ENCODE measurements around the gene CTNNA2.

Gene CTNNA2

GRCh38 chr2:79935771-79936657 is 423.2 kb downstream of the CTNNA2 start:
- no peak for DNase-seq (ENCODE audit: low read depth)

GRCh38 chr2:79936715-79937114 is 423.9 kb downstream of the CTNNA2 start:
- no peak for DNase-seq (ENCODE audit: low read depth)

- no peak for DNase-seq (ENCODE audit: low read depth)
Measured at GRCh38 chr2:79938648-79939047, 425.8 kb downstream of the CTNNA2 start.

GRCh38 chr2:79940364-79940763 is 427.5 kb downstream of the CTNNA2 start:
- DNase-seq (ENCODE audit: low read depth) = no peak

GRCh38 chr2:79941179-79941578 is 428.3 kb downstream of the CTNNA2 start:
- DNase-seq (ENCODE audit: low read depth) = no peak

- no peak for DNase-seq (ENCODE audit: low read depth)
Measured at GRCh38 chr2:79944205-79944604, 431.4 kb downstream of the CTNNA2 start.

- DNase-seq (ENCODE audit: low read depth) = no peak
Measured at GRCh38 chr2:79945653-79946445, 433.0 kb downstream of the CTNNA2 start.

GRCh38 chr2:79947751-79948150 is 434.9 kb downstream of the CTNNA2 start:
- no peak for DNase-seq (ENCODE audit: low read depth)

- DNase-seq (ENCODE audit: low read depth) = no peak
Measured at GRCh38 chr2:79950526-79950925, 437.7 kb downstream of the CTNNA2 start.

GRCh38 chr2:79952616-79953015 is 439.8 kb downstream of the CTNNA2 start:
- DNase-seq (ENCODE audit: low read depth) = no peak

GRCh38 chr2:79960035-79960434 is 447.2 kb downstream of the CTNNA2 start:
- DNase-seq (ENCODE audit: low read depth) = no peak

- no peak for DNase-seq (ENCODE audit: low read depth)
Measured at GRCh38 chr2:79960519-79960918, 447.7 kb downstream of the CTNNA2 start.

- DNase-seq (ENCODE audit: low read depth) = no peak
Measured at GRCh38 chr2:79964966-79965365, 452.1 kb downstream of the CTNNA2 start.

GRCh38 chr2:79966369-79966768 is 453.5 kb downstream of the CTNNA2 start:
- no peak for DNase-seq (ENCODE audit: low read depth)

- DNase-seq (ENCODE audit: low read depth) = no peak
Measured at GRCh38 chr2:79966882-79967281, 454.0 kb downstream of the CTNNA2 start.

- no peak for DNase-seq (ENCODE audit: low read depth)
Measured at GRCh38 chr2:79971807-79972206, 459.0 kb downstream of the CTNNA2 start.

GRCh38 chr2:79972661-79973060 is 459.8 kb downstream of the CTNNA2 start:
- no peak for DNase-seq (ENCODE audit: low read depth)

- DNase-seq (ENCODE audit: low read depth) = no peak
Measured at GRCh38 chr2:79975791-79976565, 463.1 kb downstream of the CTNNA2 start.

GRCh38 chr2:79977792-79978191 is 464.9 kb downstream of the CTNNA2 start:
- no peak for DNase-seq (ENCODE audit: low read depth)

- DNase-seq (ENCODE audit: low read depth) = no peak
Measured at GRCh38 chr2:79980116-79980515, 467.3 kb downstream of the CTNNA2 start.

GRCh38 chr2:79980816-79981215 is 468.0 kb downstream of the CTNNA2 start:
- DNase-seq (ENCODE audit: low read depth) = no peak

GRCh38 chr2:79981316-79981715 is 468.5 kb downstream of the CTNNA2 start:
- no peak for DNase-seq (ENCODE audit: low read depth)
